ENCODE data around the gene JAKMIP2.

JAKMIP2 gene

GRCh38 chr5:147565524-147565923 lies 217.0 kb downstream of the JAKMIP2 start:
- in situ Hi-C loops (cut with MboI; ENCODE audit: low sequenced_read_pairs): loop anchor here (25.0 kb wide), 1 partner anchor 353 kb away; no protein-coding TSS in a partner anchor

- in situ Hi-C loops (cut with MboI; ENCODE audit: low sequenced_read_pairs): loop anchor here (25.0 kb wide), 1 partner anchor 352 kb away; no protein-coding TSS in a partner anchor
These were observed 218.4 kb downstream of the JAKMIP2 start for GRCh38 chr5:147564124-147564486.

GRCh38 chr5:147563466-147564123 lies 218.9 kb downstream of the JAKMIP2 start:
- in situ Hi-C loops (cut with MboI; ENCODE audit: low sequenced_read_pairs): loop anchor here (25.0 kb wide), 1 partner anchor 351 kb away; no protein-coding TSS in a partner anchor

- in situ Hi-C loops (cut with MboI; ENCODE audit: low sequenced_read_pairs): loop anchor here (25.0 kb wide), 1 partner anchor 349 kb away; no protein-coding TSS in a partner anchor
These were observed 221.1 kb downstream of the JAKMIP2 start for GRCh38 chr5:147561435-147561834.

GRCh38 chr5:147560718-147561331 lies 221.7 kb downstream of the JAKMIP2 start:
- in situ Hi-C loops (cut with MboI; ENCODE audit: low sequenced_read_pairs): loop anchor here (25.0 kb wide), 1 partner anchor 349 kb away; no protein-coding TSS in a partner anchor

GRCh38 chr5:147559749-147560148 lies 222.8 kb downstream of the JAKMIP2 start:
- in situ Hi-C loops (cut with MboI; ENCODE audit: low sequenced_read_pairs): loop anchor here (25.0 kb wide), 1 partner anchor 347 kb away; no protein-coding TSS in a partner anchor

GRCh38 chr5:147558826-147559225 lies 223.7 kb downstream of the JAKMIP2 start:
- in situ Hi-C loops (cut with MboI; ENCODE audit: low sequenced_read_pairs): loop anchor here (25.0 kb wide), 1 partner anchor 347 kb away; no protein-coding TSS in a partner anchor

- in situ Hi-C loops (cut with MboI; ENCODE audit: low sequenced_read_pairs): loop anchor here (25.0 kb wide), 1 partner anchor 346 kb away; no protein-coding TSS in a partner anchor
These were observed 224.4 kb downstream of the JAKMIP2 start for GRCh38 chr5:147557876-147558745.

- in situ Hi-C loops (cut with MboI; ENCODE audit: low sequenced_read_pairs): loop anchor here (25.0 kb wide), 1 partner anchor 343 kb away; no protein-coding TSS in a partner anchor
These were observed 227.4 kb downstream of the JAKMIP2 start for GRCh38 chr5:147555176-147555575.

GRCh38 chr5:147554261-147554817 lies 228.2 kb downstream of the JAKMIP2 start:
- in situ Hi-C loops (cut with MboI; ENCODE audit: low sequenced_read_pairs): loop anchor here (25.0 kb wide), 1 partner anchor 342 kb away; no protein-coding TSS in a partner anchor

GRCh38 chr5:147553817-147554216 lies 228.7 kb downstream of the JAKMIP2 start:
- in situ Hi-C loops (cut with MboI; ENCODE audit: low sequenced_read_pairs): loop anchor here (25.0 kb wide), 1 partner anchor 342 kb away; no protein-coding TSS in a partner anchor

GRCh38 chr5:147552897-147553296 lies 229.6 kb downstream of the JAKMIP2 start:
- in situ Hi-C loops (cut with MboI; ENCODE audit: low sequenced_read_pairs): loop anchor here (25.0 kb wide), 1 partner anchor 341 kb away; no protein-coding TSS in a partner anchor

GRCh38 chr5:147551677-147552076 lies 230.9 kb downstream of the JAKMIP2 start:
- in situ Hi-C loops (cut with MboI; ENCODE audit: low sequenced_read_pairs): loop anchor here (25.0 kb wide), 1 partner anchor 339 kb away; no protein-coding TSS in a partner anchor

GRCh38 chr5:147547730-147548129 lies 234.8 kb downstream of the JAKMIP2 start:
- in situ Hi-C loops (cut with MboI; ENCODE audit: low sequenced_read_pairs): no loop called here

- in situ Hi-C loops (cut with MboI; ENCODE audit: low sequenced_read_pairs): no loop called here
These were observed 238.0 kb downstream of the JAKMIP2 start for GRCh38 chr5:147544556-147544955.

- in situ Hi-C loops (cut with MboI; ENCODE audit: low sequenced_read_pairs): no loop called here
These were observed 243.5 kb downstream of the JAKMIP2 start for GRCh38 chr5:147539053-147539452.

- in situ Hi-C loops (cut with MboI; ENCODE audit: low sequenced_read_pairs): no loop called here
These were observed 244.3 kb downstream of the JAKMIP2 start for GRCh38 chr5:147538236-147538635.

Measured in HL-60/S4 (cell line).